B cell (primary cell): ENCODE results near the gene DSCAML1.

Experiments used
- EZH2 ChIP-seq: IDR thresholded peaks from 2 replicates; pipeline ENCODE4 v1.6.1; 2012; ENCODE audit warnings: borderline replicate concordance, low read depth, mild to moderate bottlenecking, moderate library complexity, low read length; ENCODE audit not compliant: insufficient read depth, poor library complexity, severe bottlenecking
- TF ChIP-seq, protein P1 (sequence below): fragments of 200-600 bp; IDR thresholded peaks from one replicate; pipeline ENCODE4 v1.8.0; 2022; ENCODE audit warnings: antibody characterized with exemption, mild to moderate bottlenecking

DNA sequence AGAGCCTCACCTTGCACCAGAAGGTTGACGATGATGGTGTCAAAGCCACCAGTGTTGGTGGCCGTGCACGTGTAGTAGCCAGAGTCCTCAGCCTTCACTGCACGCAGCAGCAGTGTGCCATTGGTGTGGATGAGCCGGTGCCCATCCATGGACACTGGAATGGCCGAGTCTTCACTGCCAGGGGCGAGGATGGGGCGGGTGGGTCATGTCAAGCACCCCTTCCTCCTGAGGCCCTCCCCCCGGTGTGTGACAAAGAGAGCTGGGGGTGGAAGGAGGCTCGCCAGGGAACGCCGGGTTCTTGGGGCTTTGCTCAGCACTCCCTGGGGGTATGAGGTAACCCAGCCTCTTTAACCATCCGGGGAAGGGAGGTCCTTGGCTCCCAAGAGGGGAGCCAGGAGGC, 357.8 kb downstream of the DSCAML1 start:
- TF ChIP-seq, protein P1, sequence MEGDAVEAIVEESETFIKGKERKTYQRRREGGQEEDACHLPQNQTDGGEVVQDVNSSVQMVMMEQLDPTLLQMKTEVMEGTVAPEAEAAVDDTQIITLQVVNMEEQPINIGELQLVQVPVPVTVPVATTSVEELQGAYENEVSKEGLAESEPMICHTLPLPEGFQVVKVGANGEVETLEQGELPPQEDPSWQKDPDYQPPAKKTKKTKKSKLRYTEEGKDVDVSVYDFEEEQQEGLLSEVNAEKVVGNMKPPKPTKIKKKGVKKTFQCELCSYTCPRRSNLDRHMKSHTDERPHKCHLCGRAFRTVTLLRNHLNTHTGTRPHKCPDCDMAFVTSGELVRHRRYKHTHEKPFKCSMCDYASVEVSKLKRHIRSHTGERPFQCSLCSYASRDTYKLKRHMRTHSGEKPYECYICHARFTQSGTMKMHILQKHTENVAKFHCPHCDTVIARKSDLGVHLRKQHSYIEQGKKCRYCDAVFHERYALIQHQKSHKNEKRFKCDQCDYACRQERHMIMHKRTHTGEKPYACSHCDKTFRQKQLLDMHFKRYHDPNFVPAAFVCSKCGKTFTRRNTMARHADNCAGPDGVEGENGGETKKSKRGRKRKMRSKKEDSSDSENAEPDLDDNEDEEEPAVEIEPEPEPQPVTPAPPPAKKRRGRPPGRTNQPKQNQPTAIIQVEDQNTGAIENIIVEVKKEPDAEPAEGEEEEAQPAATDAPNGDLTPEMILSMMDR, result no peak
- TF ChIP-seq EZH2, result no peak
